GM21381 (cell line): ENCODE results near the gene GIMAP1.

Experiments used
- ATAC-seq: cut with Tn5 transposase; IDR thresholded peaks from one replicate; pipeline ENCODE4 v1.9.1; 2021; ENCODE audit warnings: mild to moderate bottlenecking, moderate library complexity; ENCODE audit not compliant: unreplicated experiment

GIMAP1 gene

DNA sequence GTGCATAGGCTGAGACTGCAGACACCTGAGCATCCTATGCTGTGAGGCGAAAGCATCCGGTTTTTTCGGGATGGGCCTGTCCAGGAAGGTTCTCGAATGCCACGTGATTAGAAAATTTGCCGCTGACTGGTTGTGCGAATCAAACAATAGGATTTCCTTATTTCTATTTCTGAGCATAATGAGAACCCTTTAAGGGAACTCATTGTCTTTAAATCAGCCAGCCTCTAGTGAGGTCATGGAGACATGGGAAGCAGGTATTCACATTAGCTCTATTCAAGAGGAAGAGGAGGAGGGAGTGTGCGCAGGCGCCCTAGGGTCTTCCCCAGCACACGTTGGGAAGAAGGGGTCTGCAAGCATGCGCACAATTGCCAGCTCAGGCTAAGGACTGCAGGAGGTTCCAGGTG is 5.6 kb downstream of the GIMAP1 start:
- ATAC-seq = no peak

DNA sequence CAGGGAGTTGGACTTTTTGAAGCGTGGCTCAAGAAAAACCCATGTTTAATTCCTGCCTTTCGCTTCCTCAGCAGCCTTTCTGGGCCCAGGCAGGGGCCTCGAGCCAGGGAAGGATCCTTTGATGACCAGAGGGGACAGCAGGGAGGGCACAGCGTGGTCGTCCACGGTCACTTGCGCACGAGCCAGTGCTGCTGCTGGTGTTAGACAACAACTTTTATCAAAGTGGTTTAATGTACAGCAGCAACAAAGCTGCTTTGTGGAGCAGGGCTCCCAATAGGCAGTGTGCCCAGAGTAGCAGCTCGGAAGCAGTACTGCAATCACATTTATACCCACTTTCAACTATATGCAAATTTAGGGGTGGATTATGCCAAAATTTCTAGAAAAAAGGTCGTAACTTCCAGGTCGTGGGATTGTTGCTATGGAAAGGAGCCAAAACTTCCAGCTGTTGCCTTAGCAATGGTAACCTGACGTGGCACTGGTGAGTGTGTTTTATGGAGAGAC is 6.1 kb downstream of the GIMAP1 start:
- ATAC-seq = no peak

DNA sequence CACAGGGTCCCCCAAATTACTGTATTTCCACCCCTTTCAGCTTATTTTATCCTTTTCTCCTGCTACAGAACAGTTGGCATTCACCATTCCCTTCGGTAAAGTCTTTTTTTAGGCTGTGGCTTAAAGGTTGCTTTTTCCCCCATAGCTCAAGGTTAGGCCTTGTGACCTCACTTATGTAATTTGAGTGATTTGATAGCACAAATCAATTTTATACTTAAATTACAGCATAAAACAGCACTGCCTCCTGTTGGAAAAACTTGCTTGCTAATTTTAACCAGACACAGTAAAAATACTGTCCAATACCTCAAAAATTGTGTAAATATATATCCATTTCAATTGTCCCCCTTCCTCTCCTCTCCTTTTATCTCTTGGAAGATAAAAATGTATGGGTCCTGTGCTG is 7.1 kb downstream of the GIMAP1 start:
- no peak for ATAC-seq

DNA sequence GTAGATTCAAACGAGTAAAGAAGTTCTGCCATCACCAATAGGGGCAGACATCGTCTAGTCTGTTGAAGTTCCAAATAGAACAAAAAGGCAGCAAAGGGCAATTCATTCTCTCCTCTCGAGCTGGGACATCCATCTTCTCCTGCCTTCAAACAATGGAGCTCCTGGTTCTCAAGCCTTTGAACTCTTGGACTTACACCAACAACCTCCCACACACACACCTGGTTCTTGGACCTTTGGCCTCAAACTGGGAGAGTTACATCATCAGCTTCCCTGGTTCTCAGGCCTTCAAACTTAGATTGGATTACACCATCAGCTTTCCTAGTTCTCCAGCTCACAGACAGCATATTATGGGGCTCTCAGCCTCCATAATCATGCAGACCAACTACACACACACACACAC is 11.0 kb downstream of the GIMAP1 start:
- ATAC-seq = no peak

DNA sequence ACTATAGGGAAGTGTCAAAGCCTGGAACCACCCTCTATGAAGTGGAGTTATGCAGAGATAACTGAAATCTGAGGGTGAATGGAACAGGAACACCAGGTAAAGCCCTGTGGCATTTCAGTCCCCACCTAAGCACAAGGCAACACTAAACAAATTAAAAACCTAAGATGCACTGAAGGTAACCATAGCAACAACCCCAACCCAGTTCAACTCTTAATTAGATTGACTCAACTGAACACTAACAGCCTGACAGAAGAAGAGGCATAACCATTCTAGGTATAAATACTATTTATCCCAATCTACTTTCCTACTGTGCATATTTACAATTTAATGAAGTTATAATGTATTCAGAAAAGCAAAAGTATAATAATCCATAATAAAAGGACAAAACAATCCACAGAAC is 11.6 kb downstream of the GIMAP1 start:
- ATAC-seq = no peak

DNA sequence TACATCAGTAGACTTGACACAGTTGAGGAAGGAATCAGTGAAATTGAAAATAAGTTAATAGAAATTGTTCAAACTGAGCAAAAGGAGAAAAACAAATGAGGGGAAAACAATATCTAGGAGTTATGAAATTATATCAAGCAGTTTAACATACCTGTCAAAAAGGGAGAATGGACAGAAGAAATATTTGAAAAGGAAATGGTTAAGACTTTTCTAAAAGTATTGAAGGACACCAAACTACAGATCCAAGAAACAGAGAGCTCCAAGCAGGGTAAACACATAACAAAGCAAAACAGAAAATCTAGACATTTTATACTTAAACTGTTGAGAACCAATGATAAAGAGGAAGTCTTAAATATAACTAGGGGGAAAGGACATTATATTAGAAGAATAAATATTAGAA is 12.2 kb downstream of the GIMAP1 start:
- ATAC-seq = no peak

DNA sequence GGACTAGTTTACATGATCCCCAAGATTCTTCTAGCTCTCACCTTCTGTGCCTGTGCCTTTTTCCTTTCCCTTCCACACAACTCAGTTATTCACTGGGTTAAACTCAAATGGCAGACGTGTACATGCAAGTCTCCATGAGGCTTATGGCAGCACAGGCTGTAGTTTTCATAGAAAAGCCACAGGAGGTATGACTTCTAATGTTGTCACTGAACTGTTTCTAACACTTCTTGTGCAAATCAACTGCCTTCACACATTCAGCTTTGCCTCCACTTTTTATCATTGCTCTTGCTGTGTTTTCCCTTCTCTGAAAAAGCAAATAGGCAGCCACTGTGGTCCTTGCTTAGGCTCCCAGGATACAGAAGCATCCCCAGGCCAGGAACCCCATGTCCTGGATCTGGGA is 15.5 kb downstream of the GIMAP1 start:
- no peak for ATAC-seq

DNA sequence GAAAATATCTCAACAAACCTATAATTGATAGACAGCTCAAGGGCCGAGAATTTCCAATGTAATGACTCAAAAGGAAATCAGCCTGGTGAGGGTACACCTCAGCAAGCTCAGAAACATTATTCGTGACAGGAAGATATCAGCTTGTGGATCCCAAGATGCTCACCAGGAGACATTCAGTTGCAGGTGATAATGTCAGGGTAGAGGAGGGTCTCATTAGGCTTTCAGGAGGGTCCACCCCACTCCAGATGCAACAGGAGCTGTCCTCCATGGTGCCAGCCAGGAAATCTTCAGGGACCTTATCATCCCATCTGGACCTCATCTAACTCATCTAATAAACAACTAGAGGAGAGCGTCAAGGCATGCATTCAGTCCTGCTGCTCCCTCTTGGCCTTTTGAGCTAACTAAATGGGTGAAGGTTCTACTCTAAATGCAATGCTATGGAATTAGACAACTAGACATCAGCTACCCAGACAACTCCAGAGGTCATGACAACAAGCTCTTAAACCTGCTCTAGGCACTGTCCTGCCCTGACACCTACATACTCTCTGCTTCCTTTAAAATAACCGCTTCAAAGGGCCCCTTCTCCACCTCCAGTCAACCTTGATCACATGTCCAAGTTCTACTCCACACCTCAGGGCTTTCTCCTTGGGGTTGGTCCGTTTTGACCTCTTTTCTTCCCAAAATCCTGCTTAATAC is 16.5 kb downstream of the GIMAP1 start:
- no peak for ATAC-seq

DNA sequence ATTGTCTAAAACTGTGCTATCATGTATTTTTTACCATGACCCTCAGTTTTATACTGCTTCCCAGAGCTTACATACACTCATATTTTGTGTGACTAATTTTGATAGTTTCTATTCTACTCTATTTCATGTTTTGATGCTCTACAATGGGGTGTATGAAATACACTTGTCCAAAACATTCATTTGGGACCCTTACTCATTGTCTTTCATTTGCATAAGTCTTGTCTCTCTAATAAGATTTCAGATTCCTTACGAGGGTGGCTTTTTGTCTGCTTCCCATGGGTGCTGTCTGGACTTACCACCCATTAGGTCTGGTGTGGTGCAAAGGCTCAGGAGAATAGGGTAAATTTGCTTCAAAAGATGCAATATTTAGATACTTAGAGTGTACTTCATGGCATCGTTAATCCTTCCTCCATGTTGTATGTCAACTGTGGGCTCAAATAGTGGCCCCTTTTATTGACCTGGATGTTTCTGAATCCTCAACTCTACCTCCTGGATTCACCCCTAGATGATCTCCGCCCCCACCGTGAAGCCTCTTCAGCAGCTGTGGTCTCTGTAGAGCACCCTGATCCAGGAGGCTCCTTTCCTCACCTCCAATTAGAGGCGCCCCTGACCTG is 17.2 kb downstream of the GIMAP1 start:
- ATAC-seq = no peak

DNA sequence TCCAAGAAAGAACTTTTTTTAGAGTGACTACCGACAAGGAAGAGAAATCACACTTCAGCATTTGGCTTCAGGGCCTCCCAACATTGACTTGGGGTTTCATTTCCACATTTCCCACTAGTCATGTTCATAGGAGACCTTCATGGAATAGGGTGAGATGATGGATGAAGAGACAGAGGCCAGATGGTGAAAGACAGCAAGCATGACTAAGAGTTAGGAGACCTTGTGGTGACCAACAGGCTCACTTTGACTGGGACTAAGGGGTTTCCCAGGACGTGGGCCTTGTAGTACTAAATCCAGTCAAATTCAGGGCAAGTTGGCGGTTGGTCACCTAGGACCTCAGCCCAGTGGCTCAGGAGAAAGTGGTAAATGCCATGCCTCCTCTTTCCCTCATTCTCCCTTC is 17.8 kb downstream of the GIMAP1 start:
- no peak for ATAC-seq

DNA sequence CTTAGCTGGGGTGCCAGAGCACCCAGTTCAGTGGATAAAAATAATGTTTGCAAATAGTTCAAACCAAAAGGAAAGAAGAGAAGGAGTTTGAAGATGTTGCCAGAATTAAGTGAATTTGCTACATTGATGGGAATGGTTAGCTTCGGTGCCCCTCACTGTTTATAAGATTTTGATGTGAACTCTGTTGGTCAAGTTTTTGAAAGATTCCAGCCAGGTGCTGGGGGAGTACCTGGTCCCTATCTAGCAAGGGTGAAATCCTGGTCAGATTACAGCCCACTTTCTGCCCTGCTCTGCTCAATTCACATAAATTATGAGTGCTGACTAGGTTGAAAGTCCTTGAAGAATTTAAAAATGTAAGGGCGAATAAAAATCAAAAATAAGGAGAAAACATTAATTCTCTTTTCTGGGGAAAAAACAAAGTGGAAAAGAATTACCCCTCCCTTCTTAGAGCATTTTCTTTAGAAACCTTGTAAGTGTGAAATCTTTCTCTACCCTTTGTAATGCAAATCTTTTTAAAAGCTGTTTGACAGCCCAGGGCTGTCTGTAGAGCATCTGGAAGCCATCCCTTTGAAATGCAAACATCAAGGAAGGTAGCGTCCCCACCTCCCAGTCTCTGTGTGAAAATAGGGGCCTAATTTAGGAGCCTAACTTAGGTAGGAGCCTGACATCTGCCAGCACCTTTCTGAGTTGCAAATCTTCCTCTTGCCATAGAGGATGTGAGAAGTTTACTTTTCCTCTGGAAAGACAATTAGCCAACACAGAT is 19.4 kb downstream of the GIMAP1 start:
- no peak for ATAC-seq

DNA sequence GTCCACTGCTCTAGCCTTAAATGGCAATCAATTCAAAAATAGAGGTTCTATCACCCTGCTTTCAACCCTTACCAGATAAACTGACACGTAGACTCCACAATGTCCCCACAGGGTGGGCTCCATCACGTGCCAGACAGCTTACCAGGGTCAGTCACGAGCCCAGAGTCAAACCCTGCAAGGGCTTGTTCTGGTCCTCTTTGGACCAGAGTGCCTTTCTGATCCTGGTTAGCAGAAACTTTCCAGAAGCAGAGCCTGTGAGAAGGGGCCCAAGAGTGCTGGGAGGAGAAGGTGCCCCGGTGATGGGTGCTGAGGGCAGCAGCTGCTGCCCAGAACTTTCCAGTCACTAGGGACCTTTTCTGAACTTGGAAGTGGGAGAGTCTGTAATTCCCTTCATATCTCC is 20.5 kb downstream of the GIMAP1 start:
- ATAC-seq = no peak

DNA sequence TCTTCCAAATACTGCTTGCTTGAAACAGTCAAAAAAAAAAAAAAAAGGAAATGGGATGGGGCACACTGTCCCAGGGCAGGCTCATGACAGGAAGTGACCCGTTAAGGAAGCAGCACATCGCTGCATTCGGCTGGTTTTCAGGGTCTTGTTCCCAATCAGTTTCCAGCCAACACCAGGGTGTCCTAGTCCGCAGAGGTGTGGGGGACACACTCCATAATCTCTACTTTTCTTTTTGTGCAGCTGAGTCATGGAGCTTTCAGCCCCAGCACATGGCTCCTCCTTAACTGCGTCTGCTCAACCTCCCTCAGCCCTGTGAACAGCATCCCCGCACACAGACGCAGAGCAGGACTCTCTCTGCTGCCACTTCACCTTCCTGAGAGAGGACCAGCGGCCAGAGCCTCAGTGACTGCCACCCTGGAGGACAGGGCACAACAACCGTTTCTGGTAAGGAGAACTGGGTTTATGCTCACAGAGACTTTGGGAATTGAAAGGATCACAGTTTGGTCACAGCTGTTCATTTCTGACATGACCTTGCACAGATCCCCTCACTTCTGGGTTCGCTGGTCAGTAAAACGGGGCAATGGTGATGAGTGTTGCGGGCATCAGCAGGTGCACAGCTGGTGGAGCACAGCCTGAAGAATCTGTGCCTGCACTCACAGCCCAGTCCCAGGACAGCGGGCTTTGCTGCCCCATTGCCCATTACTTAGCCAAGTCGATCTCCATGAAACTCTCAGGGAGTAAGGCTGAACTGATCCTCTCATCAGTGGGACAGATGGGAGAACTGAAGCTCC is 21.0 kb downstream of the GIMAP1 start, which contains the start of gene GIMAP5:
TSS of gene GIMAP5 (plus strand) at position 154 of the 791 bp plus-strand sequence. CDS start 3,467 bp downstream, outside the sequence.
- ATAC-seq = peak; percentile 65

DNA sequence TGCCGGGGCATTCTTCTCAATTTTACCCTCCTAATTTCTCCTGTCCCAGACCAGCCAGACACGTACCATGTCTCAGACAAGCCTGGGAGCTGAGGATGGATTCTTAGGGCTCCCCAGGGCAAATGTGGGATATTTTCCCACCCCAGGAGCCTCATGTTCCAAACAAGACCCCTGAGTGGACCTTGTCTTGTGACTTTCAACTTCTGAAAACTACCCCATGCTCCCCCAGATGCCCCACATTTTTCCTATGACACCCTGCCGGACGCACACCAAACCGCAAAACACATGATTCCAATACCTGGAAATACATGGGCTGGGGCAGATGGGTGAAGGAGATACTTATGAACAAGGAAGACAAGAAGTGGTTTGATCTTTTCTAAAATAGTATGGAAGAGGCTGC is 21.7 kb downstream of the GIMAP1 start:
- ATAC-seq = no peak

DNA sequence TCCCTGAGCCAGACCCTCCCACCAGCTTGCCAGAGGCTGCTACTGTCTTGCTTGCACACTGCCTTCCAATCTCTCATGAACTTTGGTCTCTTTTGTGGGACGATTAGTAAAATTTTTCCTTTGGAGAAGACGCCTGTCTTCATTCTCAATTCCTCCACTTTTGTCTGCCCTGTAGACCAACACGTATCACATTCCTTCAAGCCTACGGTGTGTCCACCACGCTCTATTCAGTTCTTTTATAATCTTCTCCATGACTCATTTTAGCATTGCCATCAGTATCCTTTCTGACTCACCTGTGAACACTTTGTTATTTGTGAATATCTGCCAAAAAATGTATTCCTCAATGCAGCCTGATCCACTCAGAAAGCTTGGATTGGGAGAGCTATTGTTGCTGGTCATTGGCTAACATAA is 22.2 kb downstream of the GIMAP1 start:
- ATAC-seq = no peak

DNA sequence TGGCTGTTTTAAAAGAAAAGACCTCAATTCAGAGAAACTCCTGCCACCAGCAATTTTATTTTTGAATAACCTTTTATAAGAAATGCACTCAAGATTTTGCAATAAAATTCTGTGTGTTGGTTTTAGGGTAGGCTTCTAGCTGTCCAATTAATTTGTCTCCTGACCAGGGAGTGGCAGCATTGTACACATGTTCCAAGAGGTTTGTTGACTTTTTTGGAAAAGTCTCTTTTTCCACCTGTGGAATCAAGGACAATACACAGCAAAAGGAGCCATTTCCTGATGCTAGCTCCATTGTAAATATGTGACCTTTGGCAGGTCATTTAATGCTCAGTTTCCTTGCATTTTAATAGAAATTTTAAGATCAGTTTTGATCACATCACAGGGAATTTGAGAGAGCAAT is 22.6 kb downstream of the GIMAP1 start:
- no peak for ATAC-seq

DNA sequence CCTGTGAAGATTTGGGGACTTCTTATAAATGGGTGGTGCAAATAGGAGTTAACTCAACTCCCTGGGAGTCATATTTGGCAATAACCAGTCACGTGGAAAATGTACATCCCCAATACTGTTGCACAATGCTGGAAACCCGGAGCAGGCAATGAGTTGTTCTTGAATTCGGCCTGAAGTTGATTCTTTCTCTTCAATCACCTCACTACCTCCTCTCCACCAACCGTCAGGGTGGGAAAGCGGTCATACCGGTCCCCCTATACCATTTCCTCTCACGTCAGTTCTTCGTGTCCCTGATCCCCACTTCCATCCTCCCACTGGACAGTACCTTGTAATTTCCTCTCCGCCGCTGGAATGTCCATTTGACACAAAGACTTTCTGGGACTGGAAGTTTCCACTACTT is 23.6 kb downstream of the GIMAP1 start:
- ATAC-seq = no peak

DNA sequence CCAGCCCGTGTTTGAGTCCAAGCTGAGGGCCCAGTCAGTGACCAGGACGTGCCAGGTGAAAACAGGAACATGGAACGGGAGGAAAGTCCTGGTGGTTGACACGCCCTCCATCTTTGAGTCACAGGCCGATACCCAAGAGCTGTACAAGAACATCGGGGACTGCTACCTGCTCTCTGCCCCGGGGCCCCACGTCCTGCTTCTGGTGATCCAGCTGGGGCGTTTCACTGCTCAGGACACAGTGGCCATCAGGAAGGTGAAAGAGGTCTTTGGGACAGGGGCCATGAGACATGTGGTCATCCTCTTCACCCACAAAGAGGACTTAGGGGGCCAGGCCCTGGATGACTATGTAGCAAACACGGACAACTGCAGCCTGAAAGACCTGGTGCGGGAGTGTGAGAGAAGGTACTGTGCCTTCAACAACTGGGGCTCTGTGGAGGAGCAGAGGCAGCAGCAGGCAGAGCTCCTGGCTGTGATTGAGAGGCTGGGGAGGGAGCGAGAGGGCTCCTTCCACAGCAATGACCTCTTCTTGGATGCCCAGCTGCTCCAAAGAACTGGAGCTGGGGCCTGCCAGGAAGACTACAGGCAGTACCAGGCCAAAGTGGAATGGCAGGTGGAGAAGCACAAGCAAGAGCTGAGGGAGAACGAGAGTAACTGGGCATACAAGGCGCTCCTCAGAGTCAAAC is 26.0 kb downstream of the GIMAP1 start:
- ATAC-seq = no peak

DNA sequence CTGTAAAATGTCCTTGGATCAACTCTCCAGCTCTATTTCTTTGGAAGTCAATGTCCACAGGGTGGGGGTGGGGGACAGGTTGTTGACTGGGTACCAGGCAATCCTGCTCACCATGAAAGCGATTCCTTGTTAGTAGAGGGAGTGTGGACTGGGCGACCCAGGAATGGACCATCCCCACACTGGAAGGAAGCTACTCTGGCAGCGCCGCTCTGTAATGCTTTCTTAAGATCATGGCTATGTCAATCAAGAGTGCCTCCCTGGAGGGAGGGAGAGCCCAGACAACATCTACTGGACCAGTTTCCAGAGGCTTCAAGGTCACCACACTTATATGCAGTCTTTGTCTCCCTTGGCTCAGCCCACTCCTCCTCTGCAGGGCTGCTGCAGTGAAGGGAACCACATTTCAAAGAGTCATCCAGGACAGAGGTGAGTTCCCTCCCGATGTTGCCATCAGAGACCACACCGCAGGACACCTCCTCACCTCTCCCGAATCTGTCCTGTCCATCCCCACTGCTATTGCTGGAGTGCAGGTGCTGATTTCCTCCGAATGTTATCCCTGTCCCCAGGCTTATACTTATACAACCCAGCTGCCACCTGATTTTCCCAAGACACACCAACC is 27.7 kb downstream of the GIMAP1 start:
- no peak for ATAC-seq

DNA sequence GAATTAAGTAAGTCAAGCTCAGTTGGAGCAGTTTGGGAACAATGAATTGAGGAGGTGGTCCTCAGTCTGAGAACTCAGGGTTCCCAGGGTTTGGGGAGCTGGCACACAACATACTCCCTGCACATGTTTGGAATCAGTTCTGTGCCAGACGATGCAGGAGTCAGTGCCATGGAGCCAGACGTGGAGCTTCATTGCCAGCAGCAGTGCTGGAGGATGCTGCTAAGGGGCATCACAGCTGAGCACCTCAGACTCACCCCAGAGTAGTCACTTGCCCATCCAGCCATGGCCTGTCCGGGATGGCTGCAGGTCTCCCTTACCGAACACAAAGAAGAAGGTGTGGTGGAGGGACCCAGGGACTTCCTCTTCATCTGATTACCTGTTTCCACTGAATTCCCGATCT is 28.7 kb downstream of the GIMAP1 start:
- no peak for ATAC-seq
